Neural cell (in vitro differentiated cells): ENCODE results near the gene USP6.

ENCODE experiments used
- CTCF ChIP-seq: fragments of 450-650 bp; IDR thresholded peaks from 2 replicates; pipeline ENCODE4 v1.5.1; 2014; ENCODE audit warnings: antibody characterized with exemption, mild to moderate bottlenecking, moderate library complexity; ENCODE audit not compliant: poor library complexity, severe bottlenecking
- EP300 ChIP-seq: fragments of 450-650 bp; conservative IDR thresholded peaks from 2 replicates; pipeline ENCODE4 v1.6.1; 2014; ENCODE audit warnings: antibody characterized with exemption, mild to moderate bottlenecking, moderate library complexity; ENCODE audit not compliant: poor library complexity, severe bottlenecking
- EZH2 ChIP-seq: fragments of 200-600, 300-800 bp; shearing (Covaris generic), sonication (generic); IDR thresholded peaks from 2 replicates; pipeline ENCODE4 v1.6.1; 2014; ENCODE audit warnings: antibody characterized with exemption, low read length, borderline replicate concordance, mild to moderate bottlenecking; ENCODE audit not compliant: insufficient read depth, poor library complexity, severe bottlenecking
- POLR2AphosphoS5 ChIP-seq: IDR thresholded peaks from 2 replicates; pipeline ENCODE4 v1.6.1; 2012
- RAD21 ChIP-seq: fragments of 450-650 bp; conservative IDR thresholded peaks from 2 replicates; pipeline ENCODE4 v1.6.1; 2014; ENCODE audit warnings: antibody characterized with exemption, mild to moderate bottlenecking, moderate library complexity
- SMC3 ChIP-seq: fragments of 450-650 bp; conservative IDR thresholded peaks from 2 replicates; pipeline ENCODE4 v1.6.1; 2014; ENCODE audit warnings: antibody characterized with exemption, mild to moderate bottlenecking, moderate library complexity; ENCODE audit not compliant: poor library complexity
- TAF1 ChIP-seq: IDR thresholded peaks from 2 replicates; pipeline ENCODE4 v1.6.1; 2012; ENCODE audit warnings: low read depth

DNA sequence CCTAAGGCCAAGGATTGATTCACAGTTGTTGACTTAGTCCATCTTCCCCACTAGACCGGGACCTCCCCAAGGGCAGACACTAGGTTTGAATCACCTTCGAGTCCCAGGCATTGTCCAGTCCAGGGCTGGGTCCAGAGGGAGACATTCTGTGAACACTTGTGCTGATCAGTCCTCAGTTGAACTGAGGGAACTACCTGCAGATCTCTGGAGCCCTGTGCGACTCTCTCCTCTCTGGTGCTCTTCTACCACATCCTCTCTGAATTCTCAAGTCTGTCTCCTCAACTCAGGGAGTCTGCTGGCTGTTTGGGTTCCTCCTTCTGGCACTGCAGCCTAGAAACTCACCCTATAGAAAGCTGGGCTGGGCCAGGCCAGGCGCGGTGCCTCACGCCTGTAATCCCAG, 15.0 kb upstream of the USP6 start:
- TF ChIP-seq CTCF: no peak
- TF ChIP-seq EZH2: no peak
- no peak for TF ChIP-seq POLR2AphosphoS5
- TF ChIP-seq SMC3: no peak
- no peak for TF ChIP-seq RAD21
- TF ChIP-seq EP300: no peak
- TF ChIP-seq TAF1: no peak
